ENCODE measurements around the gene ING3.

GRCh38 chr7:120992272-120992964 is 41.8 kb downstream of the ING3 start:
- TF ChIP-seq, protein P1, sequence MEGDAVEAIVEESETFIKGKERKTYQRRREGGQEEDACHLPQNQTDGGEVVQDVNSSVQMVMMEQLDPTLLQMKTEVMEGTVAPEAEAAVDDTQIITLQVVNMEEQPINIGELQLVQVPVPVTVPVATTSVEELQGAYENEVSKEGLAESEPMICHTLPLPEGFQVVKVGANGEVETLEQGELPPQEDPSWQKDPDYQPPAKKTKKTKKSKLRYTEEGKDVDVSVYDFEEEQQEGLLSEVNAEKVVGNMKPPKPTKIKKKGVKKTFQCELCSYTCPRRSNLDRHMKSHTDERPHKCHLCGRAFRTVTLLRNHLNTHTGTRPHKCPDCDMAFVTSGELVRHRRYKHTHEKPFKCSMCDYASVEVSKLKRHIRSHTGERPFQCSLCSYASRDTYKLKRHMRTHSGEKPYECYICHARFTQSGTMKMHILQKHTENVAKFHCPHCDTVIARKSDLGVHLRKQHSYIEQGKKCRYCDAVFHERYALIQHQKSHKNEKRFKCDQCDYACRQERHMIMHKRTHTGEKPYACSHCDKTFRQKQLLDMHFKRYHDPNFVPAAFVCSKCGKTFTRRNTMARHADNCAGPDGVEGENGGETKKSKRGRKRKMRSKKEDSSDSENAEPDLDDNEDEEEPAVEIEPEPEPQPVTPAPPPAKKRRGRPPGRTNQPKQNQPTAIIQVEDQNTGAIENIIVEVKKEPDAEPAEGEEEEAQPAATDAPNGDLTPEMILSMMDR (conservative IDR thresholded peaks at IDR 0.05): no peak
- no peak for TF ChIP-seq ZFX (IDR thresholded peaks at IDR 0.05)
